ENCODE measurements around the gene PDE6B.
"Not testable (repeated sequence)": the region's sequence is repeated elsewhere in the genome, so short reads cannot be mapped to it uniquely, and the experiment has no call there.

PDE6B gene

DNA sequence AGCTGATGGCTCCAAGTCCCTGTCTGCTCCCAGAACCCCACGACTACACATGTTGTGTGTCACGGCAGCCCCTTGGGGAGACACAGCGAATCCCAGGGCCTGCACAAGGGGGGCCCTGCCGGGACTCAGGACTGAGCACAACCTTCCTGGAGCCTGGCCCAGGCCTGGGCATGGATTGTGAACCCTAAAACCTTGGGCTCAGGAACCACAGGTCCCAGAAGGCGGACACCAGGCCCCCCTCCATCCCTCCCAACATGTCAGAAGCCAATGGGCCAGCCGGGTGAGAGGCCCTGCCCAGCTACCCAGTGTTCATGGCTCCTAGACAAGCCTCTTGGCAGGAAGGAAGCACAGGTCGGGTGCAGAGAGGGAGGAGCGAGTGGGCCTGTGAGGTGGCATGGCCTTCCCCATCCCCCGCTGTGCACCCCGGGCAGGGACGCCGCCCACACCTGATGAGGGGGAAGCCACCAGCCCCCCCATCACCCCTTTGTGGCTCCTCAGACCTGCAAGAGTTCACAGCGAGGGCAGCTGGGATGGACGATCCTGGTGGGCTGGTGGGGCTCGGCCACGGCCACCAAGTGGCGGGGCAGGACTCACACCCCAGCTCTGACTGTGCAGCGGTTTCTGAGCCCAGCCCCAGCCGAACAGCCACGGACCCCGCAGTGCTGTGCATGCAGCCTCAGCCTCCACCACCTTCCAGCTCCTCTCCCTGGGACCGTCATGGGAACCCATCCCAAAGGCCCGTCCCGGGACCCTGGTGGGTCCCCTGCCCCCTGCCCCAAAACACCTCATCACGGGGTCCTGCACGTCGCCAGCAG is 3.7 kb downstream of the PDE6B start:
- no peaks in the 10 kb centered on the region for H3K36me3 ChIP-seq
- peak overlapping the region; percentile 53 for H3K27ac ChIP-seq
- H3K4me2 ChIP-seq = peak overlapping the region; percentile 7; the same call in 1 of the 2 replicates
- peaks cover 35% of the 10 kb centered on the region for H3K9me3 ChIP-seq
- H3K4me3 ChIP-seq = no peak overlapping the region
- peaks cover 45% of the 10 kb centered on the region for H3K4me1 ChIP-seq
- peak overlapping the region; percentile 34; the same call in 1 of the 2 replicates for H3K9ac ChIP-seq
- no peaks in the 10 kb centered on the region for H3K27me3 ChIP-seq
- no peak for TF ChIP-seq Cebpa-rat (IDR thresholded peaks at IDR 0.05)
- no peaks in the 10 kb centered on the region for H4K20me1 ChIP-seq

- no peaks in the 10 kb centered on the region for H4K20me1 ChIP-seq
- H3K9ac ChIP-seq = no peak overlapping the region
- H3K4me3 ChIP-seq = no peak overlapping the region
- peaks cover 35% of the 10 kb centered on the region for H3K9me3 ChIP-seq
- no peak overlapping the region for H3K27ac ChIP-seq
- TF ChIP-seq Cebpa-rat (IDR thresholded peaks at IDR 0.05) = no peak
- peaks cover 39% of the 10 kb centered on the region for H3K4me1 ChIP-seq
- H3K36me3 ChIP-seq = no peaks in the 10 kb centered on the region
- no peak overlapping the region for H3K4me2 ChIP-seq
- no peaks in the 10 kb centered on the region for H3K27me3 ChIP-seq
These were observed 4.2 kb downstream of the PDE6B start for GRCh38 chr4:629636-629914.

DNA sequence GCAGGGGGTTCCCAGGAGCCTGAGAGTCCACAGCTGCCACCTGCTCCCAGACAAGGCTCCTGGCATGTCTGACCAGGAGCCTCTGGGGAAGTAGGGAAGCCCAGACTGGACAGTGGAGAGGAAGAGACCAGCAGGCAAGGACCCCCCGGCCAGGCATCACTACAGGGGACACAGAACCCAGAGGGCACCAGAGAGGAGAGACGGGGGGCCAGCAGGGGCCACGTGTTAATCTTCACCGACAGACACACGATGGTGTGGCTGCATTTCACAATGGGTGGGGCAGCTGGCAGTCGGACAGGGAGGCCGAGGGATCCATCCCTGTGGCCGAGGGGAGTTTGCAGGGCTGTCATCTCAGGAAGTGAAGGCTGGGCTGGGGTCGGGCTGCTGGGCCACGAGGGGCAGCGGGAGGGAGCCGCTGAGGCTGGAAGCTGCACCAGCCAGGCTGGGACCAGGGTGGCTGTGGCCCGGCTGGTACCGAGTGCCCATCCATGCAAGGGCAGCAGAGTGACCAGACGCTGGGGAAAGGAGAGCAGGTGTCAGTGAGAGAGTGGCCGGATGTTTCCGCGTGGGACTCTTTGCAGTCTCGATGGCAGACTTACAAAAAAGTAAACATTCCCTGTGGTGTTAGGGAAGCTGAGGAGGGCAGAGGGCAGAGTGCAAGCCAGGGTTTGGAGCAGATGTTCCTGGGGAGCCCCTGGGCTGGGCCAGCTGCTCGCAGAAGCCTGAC is 4.7 kb downstream of the PDE6B start:
- no peaks in the 10 kb centered on the region for H3K27me3 ChIP-seq
- H3K4me3 ChIP-seq = no peak overlapping the region
- no peak overlapping the region for H3K27ac ChIP-seq
- no peak overlapping the region for H3K9ac ChIP-seq
- H4K20me1 ChIP-seq = no peaks in the 10 kb centered on the region
- H3K36me3 ChIP-seq = no peaks in the 10 kb centered on the region
- peaks cover 34% of the 10 kb centered on the region for H3K4me1 ChIP-seq
- no peak for TF ChIP-seq Cebpa-rat (IDR thresholded peaks at IDR 0.05)
- peaks cover 35% of the 10 kb centered on the region for H3K9me3 ChIP-seq
- no peak overlapping the region for H3K4me2 ChIP-seq

DNA sequence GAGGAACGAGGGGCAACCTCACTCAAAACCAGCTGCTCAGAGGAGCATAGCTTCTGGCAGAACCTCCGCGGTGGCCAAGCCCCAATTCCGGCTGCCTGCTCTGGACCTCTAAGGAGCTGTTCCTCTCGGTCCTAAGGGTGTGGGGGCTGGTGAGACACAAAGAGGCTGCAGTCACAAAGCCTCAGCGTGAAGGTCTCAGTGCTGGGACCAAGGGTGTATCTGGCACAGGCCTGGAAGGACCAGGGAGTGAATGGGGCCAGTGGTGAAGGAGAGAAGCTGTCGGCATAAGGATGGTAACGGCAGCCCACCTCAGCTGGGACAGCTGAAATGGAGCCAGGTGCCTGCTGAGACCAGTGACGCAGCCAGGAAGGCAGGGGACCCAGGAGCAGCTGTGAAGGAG is 5.3 kb downstream of the PDE6B start:
- Histone ChIP-seq H3K4me1 (peaks cover 28% of the 10 kb centered on the region), H3K9me3 (peaks cover 35% of the 10 kb centered on the region), H3K4me2 (no peak overlapping the region), H3K27me3 (no peaks in the 10 kb centered on the region), H3K36me3 (no peaks in the 10 kb centered on the region), H3K4me3 (no peak overlapping the region), H3K9ac (no peak overlapping the region), H4K20me1 (no peaks in the 10 kb centered on the region), H3K27ac (no peak overlapping the region)
- TF ChIP-seq Cebpa-rat (IDR thresholded peaks at IDR 0.05) = no peak

DNA sequence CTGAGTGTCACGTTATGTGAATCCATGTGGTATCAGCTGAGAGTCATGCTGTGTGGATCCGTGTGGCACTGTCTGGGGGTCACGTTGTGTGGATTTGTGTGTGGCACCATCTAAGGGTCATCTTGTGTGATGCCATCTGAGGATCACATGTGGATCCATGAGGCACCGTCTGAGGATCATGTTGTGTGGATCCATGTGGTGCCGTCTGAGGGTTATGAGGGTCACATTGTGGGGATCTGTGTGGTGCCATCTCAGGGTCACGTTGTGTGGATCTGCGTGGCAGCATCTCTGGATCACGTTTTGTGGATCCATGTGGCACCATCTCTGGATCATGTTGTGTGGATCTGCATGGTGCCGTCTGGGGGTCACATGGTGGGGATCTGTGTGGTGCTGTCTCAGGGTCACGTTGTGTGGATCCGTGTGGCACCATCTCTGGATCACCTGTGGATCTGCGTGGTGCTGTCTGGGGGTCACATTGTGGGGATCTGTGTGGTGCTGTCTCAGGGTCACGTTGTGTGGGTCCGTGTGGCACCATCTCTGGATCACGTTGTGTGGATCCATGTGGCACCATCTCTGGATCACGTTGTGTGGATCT is 6.9 kb downstream of the PDE6B start:
- Histone ChIP-seq H3K27me3 (no peaks in the 10 kb centered on the region), H3K9me3 (peaks cover 35% of the 10 kb centered on the region)
- no peak for TF ChIP-seq Cebpa-rat (IDR thresholded peaks at IDR 0.05)

GRCh38 chr4:632926-633325 is 7.6 kb downstream of the PDE6B start:
- Histone ChIP-seq H4K20me1 (no peaks in the 10 kb centered on the region), H3K27ac (no peak overlapping the region), H3K4me1 (peaks cover 10% of the 10 kb centered on the region), H3K4me3 (no peak overlapping the region), H3K4me2 (no peak overlapping the region), H3K9ac (no peak overlapping the region), H3K27me3 (no peaks in the 10 kb centered on the region), H3K9me3 (peaks cover 35% of the 10 kb centered on the region), H3K36me3 (no peaks in the 10 kb centered on the region)
- no peak for TF ChIP-seq Cebpa-rat (IDR thresholded peaks at IDR 0.05)

More for the DNA sequence above, 6.9 kb downstream of the PDE6B start:
- Histone ChIP-seq H3K27ac (no peak overlapping the region), H3K4me3 (no peak overlapping the region), H3K9ac (no peak overlapping the region), H3K4me2 (no peak overlapping the region), H4K20me1 (no peaks in the 10 kb centered on the region), H3K36me3 (no peaks in the 10 kb centered on the region), H3K4me1 (peaks cover 12% of the 10 kb centered on the region)

GRCh38 chr4:633406-633805 is 8.0 kb downstream of the PDE6B start:
- Histone ChIP-seq H3K27ac (no peak overlapping the region), H3K4me1 (peaks cover 9% of the 10 kb centered on the region), H3K4me2 (no peak overlapping the region), H3K4me3 (no peak overlapping the region), H3K36me3 (no peaks in the 10 kb centered on the region), H3K9ac (no peak overlapping the region), H3K9me3 (peaks cover 35% of the 10 kb centered on the region), H3K27me3 (no peaks in the 10 kb centered on the region), H4K20me1 (no peaks in the 10 kb centered on the region)
- no peak for TF ChIP-seq Cebpa-rat (IDR thresholded peaks at IDR 0.05)

GRCh38 chr4:633976-634598 is 8.7 kb downstream of the PDE6B start:
- H4K20me1 ChIP-seq = no peaks in the 10 kb centered on the region
- H3K4me2 ChIP-seq = no peak overlapping the region
- H3K9me3 ChIP-seq = peaks cover 35% of the 10 kb centered on the region
- no peak overlapping the region for H3K9ac ChIP-seq
- no peak overlapping the region for H3K27ac ChIP-seq
- no peaks in the 10 kb centered on the region for H3K36me3 ChIP-seq
- no peak for TF ChIP-seq Cebpa-rat (IDR thresholded peaks at IDR 0.05)
- H3K27me3 ChIP-seq = no peaks in the 10 kb centered on the region
- no peak overlapping the region for H3K4me3 ChIP-seq
- H3K4me1 ChIP-seq = peaks cover 2% of the 10 kb centered on the region

GRCh38 chr4:634599-634985 is 9.2 kb downstream of the PDE6B start:
- no peak for TF ChIP-seq Cebpa-rat (IDR thresholded peaks at IDR 0.05)
- Histone ChIP-seq H3K9me3 (peaks cover 35% of the 10 kb centered on the region), H3K9ac (no peak overlapping the region), H3K27me3 (no peaks in the 10 kb centered on the region), H3K4me1 (no peaks in the 10 kb centered on the region), H3K4me2 (no peak overlapping the region), H3K27ac (no peak overlapping the region), H3K4me3 (no peak overlapping the region), H4K20me1 (no peaks in the 10 kb centered on the region), H3K36me3 (no peaks in the 10 kb centered on the region)

DNA sequence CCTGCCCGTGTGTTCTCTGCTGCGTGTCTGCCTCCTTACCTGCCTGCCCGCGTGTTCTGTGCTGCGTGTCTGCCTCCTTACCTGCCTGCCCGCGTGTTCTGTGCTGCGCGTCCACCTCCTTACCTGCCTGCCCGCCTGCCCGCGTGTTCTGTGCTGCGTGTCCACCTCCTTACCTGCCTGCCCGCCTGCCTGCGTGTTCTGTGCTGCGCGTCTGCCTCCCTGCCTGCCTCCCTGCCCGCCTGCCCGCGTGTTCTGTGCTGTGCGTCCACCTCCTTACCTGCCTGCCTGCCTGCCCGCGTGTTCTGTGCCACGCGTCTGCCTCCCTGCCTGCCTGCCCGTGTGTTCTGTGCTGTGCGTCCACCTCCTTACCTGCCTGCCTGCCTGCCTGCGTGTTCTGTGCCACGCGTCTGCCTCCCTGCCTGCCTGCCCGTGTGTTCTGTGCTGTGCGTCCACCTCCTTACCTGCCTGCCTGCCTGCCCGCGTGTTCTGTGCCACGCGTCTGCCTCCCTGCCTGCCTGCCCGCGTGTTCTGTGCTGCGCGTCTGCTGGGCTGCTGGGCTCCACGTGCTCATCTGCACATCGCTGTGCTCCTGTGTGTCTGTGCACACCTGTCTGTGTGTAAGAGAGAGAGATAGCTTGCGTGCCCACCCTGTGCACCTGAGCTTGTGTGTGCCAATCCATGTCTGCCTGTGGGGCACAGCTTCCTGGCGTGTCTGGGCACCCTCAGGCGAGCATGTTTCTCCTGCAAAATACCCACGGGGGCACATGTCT is 9.9 kb downstream of the PDE6B start:
- H3K9ac ChIP-seq, H3K27me3 ChIP-seq, H3K4me2 ChIP-seq, H3K27ac ChIP-seq, H3K36me3 ChIP-seq, H3K4me3 ChIP-seq, H4K20me1 ChIP-seq, H3K4me1 ChIP-seq: not testable (repeated sequence)
- peaks cover 34% of the 10 kb centered on the region for H3K9me3 ChIP-seq
